HG02970 (cell line): ENCODE measurements around the gene ETNK2.

ENCODE experiments used
- ATAC-seq: cut with Tn5 transposase; IDR thresholded peaks from one replicate; pipeline ENCODE4 v1.9.1; 2021; ENCODE audit warnings: mild to moderate bottlenecking, moderate library complexity, moderate number of reproducible peaks; ENCODE audit not compliant: unreplicated experiment, low FRiP score

ETNK2 gene

GRCh38 chr1:204177133-204177532 is 25.3 kb upstream of the ETNK2 start:
- no peak for ATAC-seq

GRCh38 chr1:204176049-204176448 is 24.2 kb upstream of the ETNK2 start:
- no peak for ATAC-seq

- no peak for ATAC-seq
Observed at GRCh38 chr1:204174958-204175357, 23.1 kb upstream of the ETNK2 start.

GRCh38 chr1:204172404-204173029 is 20.7 kb upstream of the ETNK2 start:
- no peak for ATAC-seq

- no peak for ATAC-seq
Observed at GRCh38 chr1:204171751-204172178, 19.9 kb upstream of the ETNK2 start.

GRCh38 chr1:204170494-204171155 is 18.8 kb upstream of the ETNK2 start:
- ATAC-seq = no peak

GRCh38 chr1:204169858-204170257 is 18.0 kb upstream of the ETNK2 start:
- no peak for ATAC-seq

GRCh38 chr1:204167730-204168129 is 15.9 kb upstream of the ETNK2 start:
- ATAC-seq = no peak

GRCh38 chr1:204166219-204166618 is 14.4 kb upstream of the ETNK2 start, which contains the start of gene REN:
TSS of gene REN (minus strand) at chr1:204166337. CDS start at chr1:204166293, 44 bp downstream.
- ATAC-seq = no peak

- ATAC-seq = no peak
Observed at GRCh38 chr1:204162494-204163074, 10.7 kb upstream of the ETNK2 start.

GRCh38 chr1:204161609-204162493 is 10.0 kb upstream of the ETNK2 start:
- ATAC-seq = no peak

GRCh38 chr1:204157962-204158361 is 6.1 kb upstream of the ETNK2 start:
- no peak for ATAC-seq

GRCh38 chr1:204155881-204156280 is 4.0 kb upstream of the ETNK2 start:
- ATAC-seq = no peak

- no peak for ATAC-seq
Observed at GRCh38 chr1:204154568-204155255, 2.9 kb upstream of the ETNK2 start.

GRCh38 chr1:204153667-204154066 is 1.8 kb upstream of the ETNK2 start:
- ATAC-seq = no peak

GRCh38 chr1:204152310-204153044 is 633 bp upstream of the ETNK2 start:
- ATAC-seq = no peak

- ATAC-seq = no peak
Observed at GRCh38 chr1:204150702-204151551, 917 bp downstream of the ETNK2 start.

GRCh38 chr1:204149635-204150565 is 1.9 kb downstream of the ETNK2 start:
- no peak for ATAC-seq
